ENCODE results near the gene NT5C. TPM values are rescaled to one million over a fixed set of nuclear protein-coding genes. Genes with fewer than 3 reads are reported as not detected.
"Not testable (repeated sequence)": the region's sequence is repeated elsewhere in the genome, so short reads cannot be mapped to it uniquely, and the experiment has no call there.

The NT5C gene
- total RNA-seq, 1 donor from 2014 or later, result 46.8 TPM

- Mint-ChIP-seq H3K27ac (no peak overlapping the region), H3K4me3 (no peak overlapping the region), H3K27me3 (ENCODE audit: low read depth) (no peaks in the 10 kb centered on the region), H3K4me1 (no peaks in the 10 kb centered on the region), H3K9me3 (no peaks in the 10 kb centered on the region), H3K36me3 (peaks cover 19% of the 10 kb centered on the region)
- DNase-seq (ENCODE audit: low spot score in 2 of 2, unreplicated experiment in 2 of 2), result no peak
- TF ChIP-seq CTCF (IDR thresholded peaks at IDR 0.05; ENCODE audit: unreplicated experiment), result no peak
Observed at GRCh38 chr17:75173526-75173925, 42.0 kb upstream of the NT5C start.

- Mint-ChIP-seq H3K4me1 (no peaks in the 10 kb centered on the region), H3K27me3 (ENCODE audit: low read depth) (no peaks in the 10 kb centered on the region), H3K9me3 (no peaks in the 10 kb centered on the region), H3K4me3 (no peak overlapping the region), H3K27ac (no peak overlapping the region), H3K36me3 (peaks cover 27% of the 10 kb centered on the region)
- TF ChIP-seq CTCF (IDR thresholded peaks at IDR 0.05; ENCODE audit: unreplicated experiment), result no peak
- no peak for DNase-seq (ENCODE audit: low spot score in 2 of 2, unreplicated experiment in 2 of 2)
Observed at GRCh38 chr17:75168998-75169397, 37.5 kb upstream of the NT5C start.

GRCh38 chr17:75164606-75165005 is 33.1 kb upstream of the NT5C start:
- not testable (repeated sequence) for H3K27me3 Mint-ChIP-seq (ENCODE audit: low read depth); H3K4me3 Mint-ChIP-seq; H3K9me3 Mint-ChIP-seq; H3K4me1 Mint-ChIP-seq; H3K27ac Mint-ChIP-seq; DNase-seq (ENCODE audit: low spot score in 2 of 2, unreplicated experiment in 2 of 2)
- H3K36me3 Mint-ChIP-seq, result peaks cover 18% of the 10 kb centered on the region

GRCh38 chr17:75163074-75163473 is 31.5 kb upstream of the NT5C start:
- DNase-seq (ENCODE audit: low spot score in 2 of 2, unreplicated experiment in 2 of 2), result no peak
- H3K9me3 Mint-ChIP-seq, result no peaks in the 10 kb centered on the region

GRCh38 chr17:75160211-75160610 is 28.7 kb upstream of the NT5C start:
- H3K27ac Mint-ChIP-seq, result no peak overlapping the region
- TF ChIP-seq CTCF (IDR thresholded peaks at IDR 0.05; ENCODE audit: unreplicated experiment), result no peak
- H3K4me1 Mint-ChIP-seq, result peaks cover 1% of the 10 kb centered on the region
- H3K9me3 Mint-ChIP-seq, result no peaks in the 10 kb centered on the region
- no peak for DNase-seq (ENCODE audit: low spot score in 2 of 2, unreplicated experiment in 2 of 2)
- peaks cover 11% of the 10 kb centered on the region for H3K36me3 Mint-ChIP-seq
- no peak overlapping the region for H3K4me3 Mint-ChIP-seq
- no peaks in the 10 kb centered on the region for H3K27me3 Mint-ChIP-seq (ENCODE audit: low read depth)

More at GRCh38 chr17:75163074-75163473, 31.5 kb upstream of the NT5C start:
- H3K27me3 Mint-ChIP-seq (ENCODE audit: low read depth), result no peaks in the 10 kb centered on the region
- no peaks in the 10 kb centered on the region for H3K4me1 Mint-ChIP-seq
- H3K27ac Mint-ChIP-seq, result no peak overlapping the region
- H3K36me3 Mint-ChIP-seq, result peaks cover 18% of the 10 kb centered on the region
- no peak for TF ChIP-seq CTCF (IDR thresholded peaks at IDR 0.05; ENCODE audit: unreplicated experiment)
- H3K4me3 Mint-ChIP-seq, result no peak overlapping the region

- H3K36me3 Mint-ChIP-seq, result peaks cover 8% of the 10 kb centered on the region
- no peak overlapping the region for H3K4me3 Mint-ChIP-seq
- no peaks in the 10 kb centered on the region for H3K9me3 Mint-ChIP-seq
- peaks cover 8% of the 10 kb centered on the region for H3K4me1 Mint-ChIP-seq
- no peak for TF ChIP-seq CTCF (IDR thresholded peaks at IDR 0.05; ENCODE audit: unreplicated experiment)
- DNase-seq (ENCODE audit: low spot score in 2 of 2, unreplicated experiment in 2 of 2), result no peak
- no peak overlapping the region for H3K27ac Mint-ChIP-seq
- no peaks in the 10 kb centered on the region for H3K27me3 Mint-ChIP-seq (ENCODE audit: low read depth)
Observed at GRCh38 chr17:75159196-75160031, 27.9 kb upstream of the NT5C start.

- not testable (repeated sequence) for H3K4me1 Mint-ChIP-seq; H3K9me3 Mint-ChIP-seq; H3K36me3 Mint-ChIP-seq; H3K27ac Mint-ChIP-seq; H3K4me3 Mint-ChIP-seq; H3K27me3 Mint-ChIP-seq (ENCODE audit: low read depth); DNase-seq (ENCODE audit: low spot score in 2 of 2, unreplicated experiment in 2 of 2)
Observed at GRCh38 chr17:75158480-75158879, 26.9 kb upstream of the NT5C start.
